Stimulated activated naive CD8-positive, alpha-beta T cell treated with anti-CD3 and anti-CD28 coated beads, Interleukin-15, amount 100 ng/mL, for 72 hours (primary cell): ENCODE measurements around the gene SLC11A2.
"Not testable (repeated sequence)": the region's sequence is repeated elsewhere in the genome, so short reads cannot be mapped to it uniquely, and the experiment has no call there.

Experiments
- ATAC-seq: fragments of 150-1000 bp; cut with Tn5 transposase; 2 replicates; pipeline ENCODE4 v1.10.0; 2021; ENCODE audit warnings: mild to moderate bottlenecking, moderate library complexity
- DNase-seq, 2 donors: peaks; one replicate each; pipeline ENCODE4 v3.0.0; 2021 to 2022
- H3K27ac Mint-ChIP-seq, 2 donors: one replicate each; pipeline ENCODE4 v1.8.0; 2022; ENCODE audit warnings: mild to moderate bottlenecking in 2 of 2, mixed read lengths in 2 of 2, moderate library complexity in 2 of 2
- H3K27me3 Mint-ChIP-seq: one replicate; pipeline ENCODE4 v1.8.0; 2022; ENCODE audit warnings: mixed read lengths
- H3K4me1 Mint-ChIP-seq: one replicate; pipeline ENCODE4 v1.8.0; 2022; ENCODE audit warnings: mild to moderate bottlenecking, mixed read lengths
- H3K4me3 Mint-ChIP-seq, 2 donors: one replicate each; pipeline ENCODE4 v1.8.0; 2022; ENCODE audit warnings: mild to moderate bottlenecking in 2 of 2, mixed read lengths in 2 of 2, moderate library complexity in 1 of 2
- H3K9me3 Mint-ChIP-seq, 2 donors: one replicate each; pipeline ENCODE4 v1.8.0; 2022; ENCODE audit warnings: mixed read lengths in 2 of 2

Gene SLC11A2

GRCh38 chr12:50986966-50987737, 39.0 kb downstream of the SLC11A2 start:
- Mint-ChIP-seq H3K4me1 (peaks cover 48% of the 10 kb centered on the region), H3K4me3 (no peak overlapping the region), H3K27me3 (no peaks in the 10 kb centered on the region), H3K9me3 (no peaks in the 10 kb centered on the region), H3K27ac (peak overlapping the region in 1 of 2 donors; percentile 82)
- ATAC-seq (peak; percentile 68), DNase-seq (peak in 1 of 2 donors; percentile 8)

DNA sequence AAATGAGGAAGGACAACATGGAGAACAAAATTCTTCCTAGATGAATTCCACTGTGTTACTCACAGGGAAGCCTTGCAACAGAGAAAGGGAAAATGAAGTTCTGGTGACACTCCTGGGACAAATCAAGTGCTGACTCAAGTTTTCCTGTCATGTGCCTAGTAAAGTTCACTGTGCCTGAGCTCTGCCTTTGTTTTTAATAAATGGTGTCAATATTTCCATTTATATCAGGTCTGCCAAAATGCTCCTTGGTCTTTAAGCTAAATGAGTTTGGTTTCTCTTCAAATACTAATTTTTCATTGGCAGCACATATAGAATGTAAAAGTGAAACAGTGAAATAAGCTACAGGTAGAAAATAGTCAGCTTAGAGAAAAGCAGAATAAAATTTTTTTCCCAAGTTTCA, 40.9 kb downstream of the SLC11A2 start:
- H3K4me3 Mint-ChIP-seq, result peak overlapping the region in 1 of 2 donors; percentile 22
- peaks cover 33% of the 10 kb centered on the region for H3K4me1 Mint-ChIP-seq
- ATAC-seq (peak; percentile 40), DNase-seq (no peak)
- H3K27me3 Mint-ChIP-seq, result no peaks in the 10 kb centered on the region
- peak overlapping the region; percentile 20 to 90 for H3K27ac Mint-ChIP-seq
- no peaks in the 10 kb centered on the region for H3K9me3 Mint-ChIP-seq

GRCh38 chr12:50984586-50985298, 41.4 kb downstream of the SLC11A2 start:
- ATAC-seq (no peak), DNase-seq (no peak)
- Mint-ChIP-seq H3K27ac (peak overlapping the region; percentile 20 to 90), H3K4me3 (peak overlapping the region in 1 of 2 donors; percentile 22), H3K4me1 (peaks cover 39% of the 10 kb centered on the region), H3K9me3 (no peaks in the 10 kb centered on the region), H3K27me3 (no peaks in the 10 kb centered on the region)

DNA sequence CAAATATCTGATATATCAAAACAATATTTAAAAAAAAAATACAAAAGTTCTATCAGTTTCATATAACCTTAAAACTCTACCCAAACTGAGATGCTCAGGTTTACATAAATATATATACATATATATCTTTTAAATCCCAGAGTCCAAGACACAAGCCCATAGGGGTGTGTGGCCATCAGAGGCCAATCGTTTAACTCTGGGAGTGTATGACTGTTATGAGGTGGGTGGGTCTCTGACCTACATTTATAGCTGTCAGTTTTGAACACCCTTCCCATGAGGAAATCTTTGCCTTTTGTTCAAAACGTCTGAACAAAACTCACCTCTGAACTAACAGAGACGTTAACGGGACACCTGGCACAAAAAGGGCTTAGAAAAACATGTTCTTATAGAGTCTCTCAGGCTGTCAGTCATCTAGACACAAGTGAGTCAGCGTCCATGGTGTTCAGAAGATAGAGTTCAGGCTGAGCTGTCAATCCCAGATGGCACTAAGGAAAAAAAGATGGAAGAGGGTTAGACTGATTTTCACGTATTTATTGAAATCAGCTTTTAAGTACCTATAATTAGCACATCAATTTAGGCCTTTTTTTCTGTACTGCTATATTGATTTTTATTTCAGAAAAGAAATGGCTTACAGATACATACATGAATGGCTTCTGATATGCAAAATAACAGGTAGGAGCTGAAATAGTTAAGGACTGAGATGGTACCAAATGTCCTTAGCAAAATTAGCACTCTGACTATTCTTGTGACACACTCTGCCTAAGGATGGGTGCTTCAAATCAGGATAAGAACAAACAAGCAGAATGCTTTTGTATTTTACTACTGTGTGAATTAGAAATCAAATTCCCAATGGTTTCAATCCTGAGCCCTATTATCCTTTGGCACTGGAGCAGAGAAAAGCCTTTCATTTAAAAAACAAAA, 44.6 kb downstream of the SLC11A2 start:
- Mint-ChIP-seq H3K27ac (no peak overlapping the region), H3K9me3 (no peaks in the 10 kb centered on the region), H3K4me1 (peaks cover 37% of the 10 kb centered on the region), H3K27me3 (no peaks in the 10 kb centered on the region), H3K4me3 (no peak overlapping the region)
- DNase-seq (no peak), ATAC-seq (no peak)

GRCh38 chr12:50980545-50980944, 45.6 kb downstream of the SLC11A2 start:
- H3K4me1 Mint-ChIP-seq, result peaks cover 27% of the 10 kb centered on the region
- H3K27ac Mint-ChIP-seq, result peak overlapping the region in 1 of 2 donors; percentile 76
- peak overlapping the region in 1 of 2 donors; percentile 82 for H3K4me3 Mint-ChIP-seq
- ATAC-seq (no peak), DNase-seq (no peak)
- no peaks in the 10 kb centered on the region for H3K27me3 Mint-ChIP-seq
- H3K9me3 Mint-ChIP-seq, result no peaks in the 10 kb centered on the region

- ATAC-seq (peak; percentile 91), DNase-seq (peak in 1 of 2 donors; percentile 41)
- Mint-ChIP-seq H3K27ac (peak overlapping the region in 1 of 2 donors; percentile 94), H3K4me1 (peaks cover 17% of the 10 kb centered on the region), H3K27me3 (no peaks in the 10 kb centered on the region), H3K9me3 (no peaks in the 10 kb centered on the region), H3K4me3 (peak overlapping the region; percentile 33 to 82)
Measured at GRCh38 chr12:50979369-50980052, 46.7 kb downstream of the SLC11A2 start.

GRCh38 chr12:50971946-50972345, 54.2 kb downstream of the SLC11A2 start:
- ATAC-seq (no peak), DNase-seq (no peak)
- Mint-ChIP-seq H3K4me1 (no peaks in the 10 kb centered on the region), H3K27me3 (no peaks in the 10 kb centered on the region), H3K9me3 (no peaks in the 10 kb centered on the region), H3K27ac (no peak overlapping the region), H3K4me3 (no peak overlapping the region)

GRCh38 chr12:50964432-50964831, 61.8 kb downstream of the SLC11A2 start:
- no peaks in the 10 kb centered on the region for H3K9me3 Mint-ChIP-seq
- no peak for ATAC-seq
- H3K27ac Mint-ChIP-seq, result no peak overlapping the region
- no peaks in the 10 kb centered on the region for H3K27me3 Mint-ChIP-seq
- no peak for DNase-seq
- peaks cover 6% of the 10 kb centered on the region for H3K4me1 Mint-ChIP-seq
- no peak overlapping the region for H3K4me3 Mint-ChIP-seq

- H3K27me3 Mint-ChIP-seq, result no peaks in the 10 kb centered on the region
- H3K27ac Mint-ChIP-seq, result no peak overlapping the region
- H3K4me3 Mint-ChIP-seq, result no peak overlapping the region
- DNase-seq (no peak), ATAC-seq (no peak)
- H3K9me3 Mint-ChIP-seq, result no peaks in the 10 kb centered on the region
- peaks cover 6% of the 10 kb centered on the region for H3K4me1 Mint-ChIP-seq
Measured at GRCh38 chr12:50961708-50962107, 64.5 kb downstream of the SLC11A2 start.

GRCh38 chr12:50960130-50960529, 66.1 kb downstream of the SLC11A2 start:
- Mint-ChIP-seq H3K27ac (no peak overlapping the region), H3K4me1 (peaks cover 6% of the 10 kb centered on the region), H3K9me3 (no peaks in the 10 kb centered on the region), H3K4me3 (no peak overlapping the region), H3K27me3 (no peaks in the 10 kb centered on the region)
- no peak for ATAC-seq
- no peak for DNase-seq

DNA sequence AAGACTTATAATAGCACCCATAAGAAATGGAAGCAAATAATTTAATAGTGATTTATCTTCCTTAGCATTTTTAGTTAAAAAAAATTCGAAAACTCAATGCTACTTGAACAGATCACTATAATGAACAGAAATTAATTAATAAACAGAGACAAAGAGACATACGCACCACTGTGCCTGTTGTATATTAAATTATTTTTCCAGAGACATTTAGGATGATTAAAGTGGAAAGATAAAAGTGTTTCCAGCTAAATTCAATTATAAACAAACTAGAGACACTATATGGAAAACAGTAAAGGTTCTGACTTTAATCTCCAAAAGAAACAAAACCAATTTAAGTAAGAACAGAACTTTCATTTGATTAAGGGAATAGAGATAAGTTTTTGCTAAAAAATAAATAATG, 70.5 kb downstream of the SLC11A2 start:
- peaks cover 6% of the 10 kb centered on the region for H3K4me1 Mint-ChIP-seq
- no peak for DNase-seq
- H3K27me3 Mint-ChIP-seq, result no peaks in the 10 kb centered on the region
- H3K27ac Mint-ChIP-seq, result no peak overlapping the region
- no peak overlapping the region for H3K4me3 Mint-ChIP-seq
- no peak for ATAC-seq
- no peaks in the 10 kb centered on the region for H3K9me3 Mint-ChIP-seq

DNA sequence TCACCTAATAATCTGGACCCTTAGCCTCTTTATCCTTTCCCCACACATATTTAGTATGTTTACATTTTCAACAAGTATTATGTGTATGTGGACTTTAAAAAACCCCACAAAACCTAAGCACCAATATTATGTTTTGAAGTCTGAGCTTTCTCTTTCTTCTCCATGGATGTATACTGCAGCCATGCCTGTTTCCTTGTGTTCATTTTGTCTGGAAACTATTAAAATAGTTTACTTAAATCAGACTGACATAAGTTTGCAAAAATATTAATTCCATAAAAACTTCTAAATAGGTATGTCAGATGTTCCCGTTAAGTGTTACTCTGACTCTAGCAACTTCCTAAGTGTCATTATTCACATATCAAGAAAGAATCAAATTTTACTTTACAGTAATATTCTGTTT, 70.9 kb downstream of the SLC11A2 start:
- H3K27me3 Mint-ChIP-seq, result no peaks in the 10 kb centered on the region
- ATAC-seq (no peak), DNase-seq (no peak)
- no peak overlapping the region for H3K4me3 Mint-ChIP-seq
- peaks cover 5% of the 10 kb centered on the region for H3K4me1 Mint-ChIP-seq
- H3K27ac Mint-ChIP-seq, result no peak overlapping the region
- H3K9me3 Mint-ChIP-seq, result no peaks in the 10 kb centered on the region

DNA sequence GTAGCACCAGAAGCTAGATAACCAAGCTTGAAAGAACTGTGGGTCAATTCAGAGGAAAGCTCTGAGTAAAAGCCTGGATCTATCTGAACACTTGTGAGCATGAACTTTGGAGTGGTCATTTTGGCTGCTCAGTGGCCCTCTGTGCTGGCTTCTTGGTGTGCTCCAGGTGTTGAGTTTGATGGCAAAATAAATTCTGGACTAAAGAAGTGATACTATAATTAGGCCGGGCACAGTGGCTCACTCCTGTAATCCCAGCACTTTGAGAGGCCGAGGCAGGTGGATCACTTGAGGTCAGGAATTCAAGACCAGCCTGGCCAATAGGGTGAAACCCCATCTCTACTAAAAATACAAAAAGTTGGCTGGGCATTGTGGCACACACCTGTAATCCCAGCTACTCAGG, 71.4 kb downstream of the SLC11A2 start:
- not testable (repeated sequence) for H3K4me3 Mint-ChIP-seq, H3K27ac Mint-ChIP-seq, H3K9me3 Mint-ChIP-seq, H3K4me1 Mint-ChIP-seq, ATAC-seq, H3K27me3 Mint-ChIP-seq, DNase-seq

DNA sequence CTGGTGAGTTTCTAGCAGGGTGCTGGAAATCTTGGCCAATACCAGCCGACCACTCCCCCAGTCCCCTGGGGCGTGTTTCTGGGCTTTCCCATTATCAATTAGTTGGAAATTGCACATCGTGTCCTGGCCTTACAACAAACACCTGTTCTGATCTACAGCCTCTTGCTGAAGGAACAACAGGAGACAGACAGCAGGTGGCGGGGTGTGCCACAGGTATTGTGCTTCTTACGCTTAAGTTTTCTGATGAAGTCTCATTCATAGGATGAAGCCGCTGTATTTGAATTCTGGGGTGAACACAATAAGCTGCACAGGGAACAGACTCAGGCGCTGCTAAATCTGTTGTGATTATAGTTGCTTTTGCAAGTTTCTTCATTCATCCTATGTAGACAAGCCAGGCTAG, 73.1 kb downstream of the SLC11A2 start:
- ATAC-seq (no peak), DNase-seq (no peak)
- no peak overlapping the region for H3K4me3 Mint-ChIP-seq
- H3K27ac Mint-ChIP-seq, result no peak overlapping the region
- no peaks in the 10 kb centered on the region for H3K27me3 Mint-ChIP-seq
- H3K9me3 Mint-ChIP-seq, result no peaks in the 10 kb centered on the region
- no peaks in the 10 kb centered on the region for H3K4me1 Mint-ChIP-seq

GRCh38 chr12:50952510-50952909, 73.7 kb downstream of the SLC11A2 start, which contains the start of gene HIGD1C:
HIGD1C (plus strand) TSS chr12:50952544; CDS start chr12:50953999, 1,455 bp downstream.
- DNase-seq (no peak), ATAC-seq (no peak)
- Mint-ChIP-seq H3K27me3 (no peaks in the 10 kb centered on the region), H3K27ac (no peak within 1 kb of the TSS), H3K4me3 (no peak within 1 kb of the TSS), H3K4me1 (no peaks in the 10 kb centered on the region), H3K9me3 (no peaks in the 10 kb centered on the region)
